ENCODE results near the gene KCNAB3.

The KCNAB3 gene

GRCh38 chr17:7897090-7897489, 32.6 kb downstream of the KCNAB3 start:
- no peak for DNase-seq

- DNase-seq, result no peak
These were observed 34.8 kb downstream of the KCNAB3 start for GRCh38 chr17:7894866-7895265.

- no peak for DNase-seq
These were observed 35.4 kb downstream of the KCNAB3 start for GRCh38 chr17:7894226-7894625.

- DNase-seq, result no peak
These were observed 36.3 kb downstream of the KCNAB3 start for GRCh38 chr17:7893187-7893880.

GRCh38 chr17:7889166-7889955, 40.3 kb downstream of the KCNAB3 start:
- DNase-seq, result no peak

GRCh38 chr17:7888184-7888920, 41.3 kb downstream of the KCNAB3 start, which contains the start of gene CHD3:
TSS of gene CHD3 (plus strand) at chr17:7888789. CDS start at chr17:7889001, 212 bp downstream.
- peak; percentile 81 for DNase-seq

GRCh38 chr17:7887482-7888183, 42.0 kb downstream of the KCNAB3 start:
- peak; percentile 91 for DNase-seq

GRCh38 chr17:7887038-7887481, 42.6 kb downstream of the KCNAB3 start:
- no peak for DNase-seq

- peak; percentile 83 for DNase-seq
These were observed 43.2 kb downstream of the KCNAB3 start for GRCh38 chr17:7886227-7887037.

- DNase-seq, result peak; percentile 83
These were observed 44.1 kb downstream of the KCNAB3 start for GRCh38 chr17:7885367-7886226.

GRCh38 chr17:7884581-7885366, 44.9 kb downstream of the KCNAB3 start:
- DNase-seq, result peak; percentile 76

- DNase-seq, result no peak
These were observed 45.8 kb downstream of the KCNAB3 start for GRCh38 chr17:7883781-7884386.

GRCh38 chr17:7882629-7883028, 47.0 kb downstream of the KCNAB3 start:
- no peak for DNase-seq

- no peak for DNase-seq
These were observed 47.6 kb downstream of the KCNAB3 start for GRCh38 chr17:7882068-7882467.

GRCh38 chr17:7881276-7882054, 48.2 kb downstream of the KCNAB3 start:
- DNase-seq, result no peak

- no peak for DNase-seq
These were observed 49.4 kb downstream of the KCNAB3 start for GRCh38 chr17:7880076-7880868.

- no peak for DNase-seq
These were observed 51.4 kb downstream of the KCNAB3 start for GRCh38 chr17:7878234-7878633.

GRCh38 chr17:7875804-7876370, 53.8 kb downstream of the KCNAB3 start:
- no peak for DNase-seq

Data from activated CD8-positive, alpha-beta memory T cell treated with anti-CD3 and anti-CD28 coated beads for 24 hours (primary cell).